ENCODE data around the gene OTOP2.

Gene OTOP2

GRCh38 chr17:74925242-74925641 is 1.2 kb downstream of the OTOP2 start:
- TF ChIP-seq CTCF (IDR thresholded peaks at IDR 0.05; ENCODE audit: extremely low read depth, insufficient read depth, missing control alignments), result no peak
- DNase-seq (ENCODE audit: low spot score), result no peak
- in situ Hi-C loops (cut with MboI; ENCODE audit: low pct_unique_long_range_greater_than_20kb, low sequenced_read_pairs, unreplicated experiment), result no loop called here

DNA sequence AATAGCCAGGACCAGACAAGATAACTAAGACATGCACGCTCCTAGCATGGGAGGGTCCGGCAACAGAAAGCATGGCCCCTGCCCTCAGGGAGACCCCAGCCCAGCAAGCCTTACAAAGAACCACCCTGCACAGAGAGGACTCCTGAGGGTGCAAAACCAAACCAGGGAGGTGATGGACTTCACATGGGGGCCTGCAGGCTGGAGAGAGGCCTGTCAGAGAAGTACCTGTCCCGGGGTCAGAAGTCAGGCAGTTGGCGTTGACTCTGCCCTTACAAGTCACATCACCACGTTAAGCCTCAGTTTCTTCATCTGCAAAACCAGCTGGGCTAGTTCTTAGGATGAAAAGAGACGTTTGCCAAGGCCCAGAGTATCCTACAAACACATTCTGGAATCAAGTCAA is 4.7 kb downstream of the OTOP2 start:
- in situ Hi-C loops (cut with MboI; ENCODE audit: low pct_unique_long_range_greater_than_20kb, low sequenced_read_pairs, unreplicated experiment), result no loop called here

GRCh38 chr17:74930535-74931036 is 6.5 kb downstream of the OTOP2 start:
- in situ Hi-C loops (cut with MboI; ENCODE audit: low pct_unique_long_range_greater_than_20kb, low sequenced_read_pairs, unreplicated experiment), result no loop called here
- TF ChIP-seq CTCF (IDR thresholded peaks at IDR 0.05; ENCODE audit: extremely low read depth, insufficient read depth, missing control alignments), result no peak

More for the DNA sequence above, 4.7 kb downstream of the OTOP2 start:
- DNase-seq (ENCODE audit: low spot score), result no peak
- TF ChIP-seq CTCF (IDR thresholded peaks at IDR 0.05; ENCODE audit: extremely low read depth, insufficient read depth, missing control alignments), result no peak

GRCh38 chr17:74935048-74935447 is 11.0 kb downstream of the OTOP2 start:
- no peak for TF ChIP-seq CTCF (IDR thresholded peaks at IDR 0.05; ENCODE audit: extremely low read depth, insufficient read depth, missing control alignments)
- DNase-seq (ENCODE audit: low spot score), result no peak
- in situ Hi-C loops (cut with MboI; ENCODE audit: low pct_unique_long_range_greater_than_20kb, low sequenced_read_pairs, unreplicated experiment), result no loop called here

More at GRCh38 chr17:74930535-74931036, 6.5 kb downstream of the OTOP2 start:
- DNase-seq (ENCODE audit: low spot score), result no peak

- in situ Hi-C loops (cut with MboI; ENCODE audit: low pct_unique_long_range_greater_than_20kb, low sequenced_read_pairs, unreplicated experiment), result no loop called here
- no peak for TF ChIP-seq CTCF (IDR thresholded peaks at IDR 0.05; ENCODE audit: extremely low read depth, insufficient read depth, missing control alignments)
- DNase-seq (ENCODE audit: low spot score), result no peak
These were observed 11.8 kb downstream of the OTOP2 start, which contains the start of gene OTOP3 for GRCh38 chr17:74935585-74936469. Gene OTOP3 (plus strand): TSS chr17:74935898. CDS start chr17:74935922, 24 bp downstream.

GRCh38 chr17:74936470-74936799 is 12.4 kb downstream of the OTOP2 start:
- in situ Hi-C loops (cut with MboI; ENCODE audit: low pct_unique_long_range_greater_than_20kb, low sequenced_read_pairs, unreplicated experiment), result no loop called here
- DNase-seq (ENCODE audit: low spot score), result no peak
- TF ChIP-seq CTCF (IDR thresholded peaks at IDR 0.05; ENCODE audit: extremely low read depth, insufficient read depth, missing control alignments), result no peak
